Neural crest cell (in vitro differentiated cells): ENCODE results near the gene CSMD2. TPM values are rescaled to one million over a fixed set of nuclear protein-coding genes. Genes with fewer than 3 reads are reported as not detected.

Source experiments
- DNase-seq: peaks from one replicate; pipeline ENCODE4 v3.0.0; 2021; ENCODE audit warnings: low read depth, mixed read lengths, low spot score
- H3K27ac Mint-ChIP-seq: one replicate; pipeline ENCODE4 v1.8.0; 2021; ENCODE audit warnings: mild to moderate bottlenecking, mixed read lengths; ENCODE audit not compliant: unreplicated experiment
- H3K27me3 Mint-ChIP-seq: 2 replicates; pipeline ENCODE4 v1.8.0; 2021; ENCODE audit warnings: low read depth, mild to moderate bottlenecking, mixed read lengths
- H3K36me3 Mint-ChIP-seq: 2 replicates; pipeline ENCODE4 v1.8.0; 2021; ENCODE audit warnings: low read depth, mild to moderate bottlenecking, mixed read lengths
- H3K4me1 Mint-ChIP-seq: 2 replicates; pipeline ENCODE4 v1.8.0; 2021; ENCODE audit warnings: mixed read lengths
- H3K4me3 Mint-ChIP-seq: one replicate; pipeline ENCODE4 v1.8.0; 2021; ENCODE audit warnings: mild to moderate bottlenecking, mixed read lengths
- H3K9me3 Mint-ChIP-seq: 2 replicates; pipeline ENCODE4 v1.8.0; 2021; ENCODE audit warnings: mixed read lengths
- total RNA-seq: library from RNA; stranded (reverse); gene quantifications from 2 replicates; pipeline ENCODE4 v1.2.1, GENCODE V29; 2021
- TF ChIP-seq, protein P1 (sequence below): fragments of 200-600 bp; sonication (generic); conservative IDR thresholded peaks from 2 replicates; pipeline ENCODE4 v1.5.0; 2021; ENCODE audit warnings: antibody characterized with exemption, mild to moderate bottlenecking

The CSMD2 gene
- total RNA-seq, 1 donor from 2014 or later: 0.40 TPM

DNA sequence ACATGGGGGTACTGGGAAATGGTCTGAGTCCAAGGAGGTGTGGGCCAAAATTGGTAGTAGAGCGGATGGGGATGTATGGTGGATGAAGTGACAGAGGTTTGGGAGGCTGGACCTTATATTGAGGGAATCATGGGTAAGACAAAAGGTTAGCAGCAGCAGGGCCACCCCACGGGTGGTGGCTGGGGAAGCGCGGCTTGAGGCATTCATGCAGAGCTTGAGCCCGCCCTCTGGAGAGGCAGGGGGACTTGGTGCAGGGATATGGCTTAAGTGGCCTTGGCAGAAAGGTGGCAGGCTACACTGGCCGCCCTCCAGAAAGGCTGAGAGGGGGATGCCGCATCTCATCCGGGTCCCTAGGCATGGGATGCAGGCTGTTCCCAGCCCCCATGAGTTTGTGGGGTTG is 269.6 kb downstream of the CSMD2 start:
- no peaks in the 10 kb centered on the region for H3K9me3 Mint-ChIP-seq
- H3K27ac Mint-ChIP-seq: no peak overlapping the region
- TF ChIP-seq, protein P1, sequence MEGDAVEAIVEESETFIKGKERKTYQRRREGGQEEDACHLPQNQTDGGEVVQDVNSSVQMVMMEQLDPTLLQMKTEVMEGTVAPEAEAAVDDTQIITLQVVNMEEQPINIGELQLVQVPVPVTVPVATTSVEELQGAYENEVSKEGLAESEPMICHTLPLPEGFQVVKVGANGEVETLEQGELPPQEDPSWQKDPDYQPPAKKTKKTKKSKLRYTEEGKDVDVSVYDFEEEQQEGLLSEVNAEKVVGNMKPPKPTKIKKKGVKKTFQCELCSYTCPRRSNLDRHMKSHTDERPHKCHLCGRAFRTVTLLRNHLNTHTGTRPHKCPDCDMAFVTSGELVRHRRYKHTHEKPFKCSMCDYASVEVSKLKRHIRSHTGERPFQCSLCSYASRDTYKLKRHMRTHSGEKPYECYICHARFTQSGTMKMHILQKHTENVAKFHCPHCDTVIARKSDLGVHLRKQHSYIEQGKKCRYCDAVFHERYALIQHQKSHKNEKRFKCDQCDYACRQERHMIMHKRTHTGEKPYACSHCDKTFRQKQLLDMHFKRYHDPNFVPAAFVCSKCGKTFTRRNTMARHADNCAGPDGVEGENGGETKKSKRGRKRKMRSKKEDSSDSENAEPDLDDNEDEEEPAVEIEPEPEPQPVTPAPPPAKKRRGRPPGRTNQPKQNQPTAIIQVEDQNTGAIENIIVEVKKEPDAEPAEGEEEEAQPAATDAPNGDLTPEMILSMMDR: no peak
- peaks cover 4% of the 10 kb centered on the region for H3K4me1 Mint-ChIP-seq
- no peaks in the 10 kb centered on the region for H3K27me3 Mint-ChIP-seq
- H3K36me3 Mint-ChIP-seq: no peaks in the 10 kb centered on the region
- DNase-seq: no peak
- H3K4me3 Mint-ChIP-seq: no peak overlapping the region

DNA sequence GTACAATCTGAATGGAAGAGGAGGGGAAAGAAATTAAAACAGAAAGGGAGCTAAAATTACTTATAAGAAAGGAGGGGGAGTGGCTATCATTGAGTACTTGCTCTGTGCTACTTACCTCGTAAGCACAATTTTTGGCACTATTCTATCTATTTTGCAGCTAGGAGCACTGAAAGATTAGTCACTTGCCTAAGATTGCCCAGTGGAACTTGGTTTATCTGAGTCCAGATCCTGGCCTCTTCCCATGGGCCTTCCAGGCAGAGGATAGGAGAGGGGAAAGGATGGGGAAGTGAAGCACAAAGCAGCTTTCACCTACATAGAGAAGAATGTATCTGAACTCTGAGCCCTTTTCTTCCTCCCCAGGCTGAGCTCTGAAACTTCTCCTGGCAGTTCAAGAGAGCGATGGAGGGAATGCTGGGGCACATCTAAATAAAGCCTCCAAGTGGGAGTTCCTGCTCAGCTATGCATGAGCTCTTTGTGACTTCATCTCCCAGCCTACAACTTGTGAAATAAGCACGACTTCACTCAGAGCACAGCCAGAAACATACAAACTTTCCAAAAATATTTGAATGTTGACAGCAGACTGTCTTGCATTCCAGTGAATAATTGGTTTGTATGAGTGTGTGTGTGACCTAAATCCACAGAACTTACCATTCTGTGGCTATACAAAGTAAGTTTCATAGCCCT is 271.7 kb downstream of the CSMD2 start:
- Mint-ChIP-seq H3K4me1 (peaks cover 4% of the 10 kb centered on the region), H3K4me3 (no peak overlapping the region), H3K9me3 (no peaks in the 10 kb centered on the region), H3K36me3 (no peaks in the 10 kb centered on the region), H3K27ac (peak overlapping the region; percentile 35), H3K27me3 (no peaks in the 10 kb centered on the region)
- TF ChIP-seq, protein P1: no peak
- DNase-seq: no peak

DNA sequence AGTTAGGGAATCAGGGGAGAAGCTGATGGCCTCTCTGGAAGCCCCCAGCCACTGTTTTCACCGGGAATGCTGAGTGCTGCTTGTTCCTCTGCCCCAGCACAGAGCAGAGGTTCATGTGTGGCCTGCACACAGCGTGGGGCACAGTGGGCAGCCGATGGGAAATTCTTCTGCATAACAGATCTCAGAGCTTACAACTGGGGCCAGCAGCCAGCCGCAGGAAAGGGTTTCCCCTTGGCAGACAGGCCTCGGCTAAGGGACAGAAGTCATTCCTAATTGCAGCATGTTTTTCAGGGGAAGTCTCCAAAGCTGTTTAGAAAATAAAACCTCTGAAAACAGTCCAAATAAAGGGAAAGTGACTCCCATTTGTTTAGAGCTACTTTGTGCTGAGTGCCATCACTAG is 278.5 kb downstream of the CSMD2 start:
- H3K27me3 Mint-ChIP-seq: peaks cover 22% of the 10 kb centered on the region
- TF ChIP-seq, protein P1: no peak
- no peak overlapping the region for H3K27ac Mint-ChIP-seq
- H3K4me3 Mint-ChIP-seq: no peak overlapping the region
- DNase-seq: no peak
- H3K36me3 Mint-ChIP-seq: no peaks in the 10 kb centered on the region
- no peaks in the 10 kb centered on the region for H3K4me1 Mint-ChIP-seq
- no peaks in the 10 kb centered on the region for H3K9me3 Mint-ChIP-seq

DNA sequence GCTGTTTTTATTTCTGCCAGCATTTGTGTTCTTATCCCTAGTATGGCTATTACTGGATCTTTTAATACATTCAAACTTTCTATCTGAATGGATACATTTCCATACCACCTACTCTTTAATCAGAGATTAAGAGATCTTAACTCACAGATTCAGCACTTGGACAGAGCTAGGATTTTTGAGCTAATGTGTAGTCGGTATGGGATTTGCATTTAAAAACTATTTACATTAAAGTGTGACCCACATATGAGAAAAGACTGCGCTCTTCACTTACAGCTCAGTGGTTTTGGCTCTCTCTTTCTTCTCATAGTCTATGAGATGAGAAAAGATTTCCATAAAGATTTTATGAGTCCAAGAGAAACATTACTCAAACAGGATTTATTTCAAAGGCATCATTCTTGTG is 284.7 kb downstream of the CSMD2 start:
- TF ChIP-seq, protein P1: no peak
- Mint-ChIP-seq H3K27me3 (peaks cover 39% of the 10 kb centered on the region), H3K27ac (no peak overlapping the region), H3K9me3 (no peaks in the 10 kb centered on the region), H3K4me1 (no peaks in the 10 kb centered on the region), H3K4me3 (no peak overlapping the region), H3K36me3 (no peaks in the 10 kb centered on the region)
- no peak for DNase-seq

DNA sequence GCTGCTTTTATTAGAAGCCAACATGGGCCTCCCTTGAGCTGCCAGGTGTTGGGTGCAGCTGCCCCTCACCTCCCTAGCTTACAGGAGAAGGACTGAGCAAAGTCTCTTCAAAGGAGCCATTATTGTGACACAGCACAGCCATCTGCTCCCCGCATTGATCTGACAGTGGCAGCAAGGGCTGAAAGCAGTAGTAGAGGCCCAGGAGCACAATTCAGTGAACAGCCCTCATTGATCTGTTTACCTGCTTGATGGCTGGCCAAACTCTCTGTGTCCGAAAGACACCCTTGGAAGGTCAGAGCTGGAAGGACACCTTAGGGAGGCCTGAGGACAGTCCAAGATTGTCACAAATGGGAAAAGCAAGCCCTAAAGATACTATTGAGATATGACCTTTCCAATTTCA is 286.6 kb downstream of the CSMD2 start:
- TF ChIP-seq, protein P1: no peak
- Mint-ChIP-seq H3K9me3 (peaks cover 6% of the 10 kb centered on the region), H3K4me3 (no peak overlapping the region), H3K27me3 (peaks cover 37% of the 10 kb centered on the region), H3K27ac (no peak overlapping the region), H3K36me3 (no peaks in the 10 kb centered on the region), H3K4me1 (no peaks in the 10 kb centered on the region)
- DNase-seq: no peak
